ENCODE measurements around the gene RAB22A.

Gene RAB22A

GRCh38 chr20:58378704-58379103 is 69.2 kb downstream of the RAB22A start:
- no peak overlapping the region for H3K4me3 ChIP-seq
- H4K20me1 ChIP-seq, result no peaks in the 10 kb centered on the region
- peaks cover 19% of the 10 kb centered on the region for H3K9me3 ChIP-seq
- no peak for TF ChIP-seq Cebpa-rat (IDR thresholded peaks at IDR 0.05)
- H3K4me2 ChIP-seq, result no peak overlapping the region
- no peak overlapping the region for H3K27ac ChIP-seq
- H3K27me3 ChIP-seq, result no peaks in the 10 kb centered on the region
- H3K36me3 ChIP-seq, result no peaks in the 10 kb centered on the region
- no peak overlapping the region for H3K9ac ChIP-seq
- no peaks in the 10 kb centered on the region for H3K4me1 ChIP-seq

- H3K4me1 ChIP-seq, result no peaks in the 10 kb centered on the region
- no peak overlapping the region for H3K4me2 ChIP-seq
- H3K9me3 ChIP-seq, result peaks cover 19% of the 10 kb centered on the region
- no peaks in the 10 kb centered on the region for H4K20me1 ChIP-seq
- H3K27me3 ChIP-seq, result no peaks in the 10 kb centered on the region
- no peak overlapping the region for H3K4me3 ChIP-seq
- H3K36me3 ChIP-seq, result no peaks in the 10 kb centered on the region
- no peak for TF ChIP-seq Cebpa-rat (IDR thresholded peaks at IDR 0.05)
- H3K27ac ChIP-seq, result no peak overlapping the region
- no peak overlapping the region for H3K9ac ChIP-seq
Observed at GRCh38 chr20:58381627-58382026, 72.1 kb downstream of the RAB22A start.

- H3K9ac ChIP-seq, result no peak overlapping the region
- H3K4me1 ChIP-seq, result no peaks in the 10 kb centered on the region
- no peaks in the 10 kb centered on the region for H3K27me3 ChIP-seq
- no peak for TF ChIP-seq Cebpa-rat (IDR thresholded peaks at IDR 0.05)
- no peak overlapping the region for H3K27ac ChIP-seq
- peaks cover 19% of the 10 kb centered on the region for H3K9me3 ChIP-seq
- H3K4me2 ChIP-seq, result no peak overlapping the region
- H4K20me1 ChIP-seq, result no peaks in the 10 kb centered on the region
- H3K4me3 ChIP-seq, result no peak overlapping the region
- no peaks in the 10 kb centered on the region for H3K36me3 ChIP-seq
Observed at GRCh38 chr20:58382096-58382495, 72.6 kb downstream of the RAB22A start.

GRCh38 chr20:58384821-58385220 is 75.3 kb downstream of the RAB22A start:
- Histone ChIP-seq H3K36me3 (no peaks in the 10 kb centered on the region), H3K4me1 (peaks cover 1% of the 10 kb centered on the region), H3K27me3 (no peaks in the 10 kb centered on the region), H3K27ac (no peak overlapping the region), H3K4me3 (no peak overlapping the region), H3K9me3 (peaks cover 19% of the 10 kb centered on the region), H3K9ac (no peak overlapping the region), H4K20me1 (peaks cover 5% of the 10 kb centered on the region), H3K4me2 (no peak overlapping the region)
- no peak for TF ChIP-seq Cebpa-rat (IDR thresholded peaks at IDR 0.05)

- no peak overlapping the region for H3K27ac ChIP-seq
- peaks cover 29% of the 10 kb centered on the region for H3K36me3 ChIP-seq
- TF ChIP-seq Cebpa-rat (IDR thresholded peaks at IDR 0.05), result no peak
- H3K4me3 ChIP-seq, result peak overlapping the region; percentile 93
- peaks cover 22% of the 10 kb centered on the region for H3K4me1 ChIP-seq
- H4K20me1 ChIP-seq, result peaks cover 38% of the 10 kb centered on the region
- H3K9me3 ChIP-seq, result no peaks in the 10 kb centered on the region
- H3K9ac ChIP-seq, result no peak overlapping the region
- H3K27me3 ChIP-seq, result no peaks in the 10 kb centered on the region
- peak overlapping the region; percentile 36 for H3K4me2 ChIP-seq
Observed at GRCh38 chr20:58388028-58388601, 78.6 kb downstream of the RAB22A start.

- H4K20me1 ChIP-seq, result peaks cover 46% of the 10 kb centered on the region
- H3K4me3 ChIP-seq, result peak within 1 kb of the TSS; percentile 93
- peak within 1 kb of the TSS; percentile 95 for H3K27ac ChIP-seq
- H3K9ac ChIP-seq, result peak within 1 kb of the TSS; percentile 97
- peaks cover 22% of the 10 kb centered on the region for H3K4me1 ChIP-seq
- H3K36me3 ChIP-seq, result peaks cover 37% of the 10 kb centered on the region
- no peaks in the 10 kb centered on the region for H3K27me3 ChIP-seq
- TF ChIP-seq Cebpa-rat (IDR thresholded peaks at IDR 0.05), result no peak
- peak within 1 kb of the TSS; percentile 90 for H3K4me2 ChIP-seq
- no peaks in the 10 kb centered on the region; the same call in 1 of the 2 replicates for H3K9me3 ChIP-seq
Observed at GRCh38 chr20:58388882-58389323, 79.4 kb downstream of the RAB22A start, which contains the start of gene VAPB. TSS of gene VAPB (plus strand) at chr20:58389229. CDS start at chr20:58389460, 231 bp downstream.

- peak overlapping the region; percentile 95 for H3K27ac ChIP-seq
- H4K20me1 ChIP-seq, result peaks cover 51% of the 10 kb centered on the region
- H3K36me3 ChIP-seq, result peaks cover 43% of the 10 kb centered on the region
- H3K4me2 ChIP-seq, result peak overlapping the region; percentile 90
- peaks cover 22% of the 10 kb centered on the region for H3K4me1 ChIP-seq
- H3K9me3 ChIP-seq, result no peaks in the 10 kb centered on the region; the same call in 1 of the 2 replicates
- H3K4me3 ChIP-seq, result peak overlapping the region; percentile 93
- H3K9ac ChIP-seq, result peak overlapping the region; percentile 97
- no peak for TF ChIP-seq Cebpa-rat (IDR thresholded peaks at IDR 0.05)
- no peaks in the 10 kb centered on the region for H3K27me3 ChIP-seq
Observed at GRCh38 chr20:58389324-58389967, 79.9 kb downstream of the RAB22A start.

- H4K20me1 ChIP-seq, result peaks cover 58% of the 10 kb centered on the region
- H3K4me2 ChIP-seq, result peak overlapping the region; percentile 90
- H3K9ac ChIP-seq, result peak overlapping the region; percentile 97
- no peaks in the 10 kb centered on the region for H3K27me3 ChIP-seq
- peak overlapping the region; percentile 93 for H3K4me3 ChIP-seq
- H3K4me1 ChIP-seq, result peaks cover 22% of the 10 kb centered on the region
- no peaks in the 10 kb centered on the region; the same call in 1 of the 2 replicates for H3K9me3 ChIP-seq
- TF ChIP-seq Cebpa-rat (IDR thresholded peaks at IDR 0.05), result no peak
- peak overlapping the region; percentile 95 for H3K27ac ChIP-seq
- peaks cover 48% of the 10 kb centered on the region for H3K36me3 ChIP-seq
Observed at GRCh38 chr20:58389968-58390658, 80.6 kb downstream of the RAB22A start.

- Histone ChIP-seq H3K4me3 (peak overlapping the region; percentile 93; the same call in 1 of the 2 replicates), H3K27ac (no peak overlapping the region), H4K20me1 (peaks cover 63% of the 10 kb centered on the region), H3K4me2 (peak overlapping the region; percentile 90), H3K36me3 (peaks cover 53% of the 10 kb centered on the region), H3K9ac (peak overlapping the region; percentile 97; the same call in 1 of the 2 replicates), H3K4me1 (peaks cover 22% of the 10 kb centered on the region), H3K9me3 (peaks cover 4% of the 10 kb centered on the region; the same call in 1 of the 2 replicates), H3K27me3 (no peaks in the 10 kb centered on the region)
- TF ChIP-seq Cebpa-rat (IDR thresholded peaks at IDR 0.05), result no peak
Observed at GRCh38 chr20:58390659-58391035, 81.1 kb downstream of the RAB22A start.

GRCh38 chr20:58392286-58392685 is 82.8 kb downstream of the RAB22A start:
- H3K27me3 ChIP-seq, result no peaks in the 10 kb centered on the region
- no peak overlapping the region for H3K9ac ChIP-seq
- H3K36me3 ChIP-seq, result peaks cover 69% of the 10 kb centered on the region
- no peak overlapping the region for H3K4me2 ChIP-seq
- peaks cover 19% of the 10 kb centered on the region; the same call in 1 of the 2 replicates for H3K9me3 ChIP-seq
- no peak for TF ChIP-seq Cebpa-rat (IDR thresholded peaks at IDR 0.05)
- peaks cover 80% of the 10 kb centered on the region for H4K20me1 ChIP-seq
- H3K27ac ChIP-seq, result no peak overlapping the region
- H3K4me3 ChIP-seq, result no peak overlapping the region
- H3K4me1 ChIP-seq, result peaks cover 30% of the 10 kb centered on the region
